Endodermal cell (in vitro differentiated cells): ENCODE data around the gene RASAL2. TPM values are rescaled to one million over a fixed set of nuclear protein-coding genes. Genes with fewer than 3 reads are reported as not detected.

ENCODE experiments used
- DNase-seq: peaks from one replicate; pipeline ENCODE4 v3.0.0-alpha.2; 2017
- H3K27ac ChIP-seq: 2 replicates; pipeline ENCODE4 v1.5.1; 2013; ENCODE audit warnings: mild to moderate bottlenecking, low read depth, low read length, moderate library complexity
- H3K27me3 ChIP-seq: 2 replicates; pipeline ENCODE4 v1.6.1; 2013; ENCODE audit warnings: mild to moderate bottlenecking, low read length, moderate library complexity; ENCODE audit not compliant: insufficient read depth, control insufficient read depth, poor library complexity, severe bottlenecking
- H3K36me3 ChIP-seq: 2 replicates; pipeline ENCODE4 v1.7.0; 2013; ENCODE audit warnings: mild to moderate bottlenecking, low read length, moderate library complexity; ENCODE audit not compliant: control insufficient read depth, insufficient read depth
- H3K4me1 ChIP-seq: one replicate; pipeline ENCODE4 v1.7.0; 2013; ENCODE audit warnings: low read length; ENCODE audit not compliant: control insufficient read depth, insufficient read depth
- H3K4me3 ChIP-seq: 2 replicates; pipeline ENCODE4 v1.5.1; 2013; ENCODE audit warnings: mild to moderate bottlenecking, low read length, moderate library complexity
- H3K9ac ChIP-seq: 2 replicates; pipeline ENCODE4 v1.6.1; 2013; ENCODE audit warnings: mild to moderate bottlenecking, low read length, moderate library complexity; ENCODE audit not compliant: poor library complexity, severe bottlenecking; ENCODE audit errors: extremely low read depth
- H3K9me3 ChIP-seq: 2 replicates; pipeline ENCODE4 v1.6.1; 2013; ENCODE audit warnings: mild to moderate bottlenecking, low read length, moderate library complexity; ENCODE audit not compliant: control insufficient read depth
- H3K27ac Mint-ChIP-seq: 2 replicates; pipeline ENCODE4 v1.8.0; 2020; ENCODE audit warnings: mixed read lengths
- H3K27me3 Mint-ChIP-seq: 2 replicates; pipeline ENCODE4 v1.8.0; 2021; ENCODE audit warnings: mild to moderate bottlenecking, mixed read lengths; ENCODE audit not compliant: insufficient read depth
- H3K36me3 Mint-ChIP-seq: 2 replicates; pipeline ENCODE4 v1.8.0; 2020; ENCODE audit warnings: low read depth, mixed read lengths
- H3K4me1 Mint-ChIP-seq: 2 replicates; pipeline ENCODE4 v1.8.0; 2020; ENCODE audit warnings: mixed read lengths
- H3K4me3 Mint-ChIP-seq: 2 replicates; pipeline ENCODE4 v1.8.0; 2020; ENCODE audit warnings: mild to moderate bottlenecking, moderate library complexity, mixed read lengths
- H3K9me3 Mint-ChIP-seq: 2 replicates; pipeline ENCODE4 v1.8.0; 2020; ENCODE audit warnings: mild to moderate bottlenecking, mixed read lengths
- WGBS, 2 experiments: methylation state at CpG; one replicate each; pipeline versions ENCODE4 v1.1.5 to v1.1.7; 2013; ENCODE audit warnings: missing lambda C conversion rate in 2 of 2, mixed read lengths in 1 of 2; ENCODE audit not compliant: insufficient coverage in 1 of 2, insufficient read length in 1 of 2; 5-methylcytosine and 5-hydroxymethylcytosine counted together
- total RNA-seq, 2 donors: library from RNA; stranded (reverse); fragmentation: NEBNext Ultra II Directional in 1 of 2; extraction: Animal tissue kit (Norgen Biotek cat#: 25700) in 1 of 2; gene quantifications; 2 replicates in 1 of 2; 3 replicates in 1 of 2; pipeline ENCODE4 v1.2.1, GENCODE V29; 2021
- TF ChIP-seq, protein P1 (sequence below): fragments of 200-600 bp; sonication (generic); conservative IDR thresholded peaks from 2 replicates; pipeline ENCODE4 v1.5.0; 2021; ENCODE audit warnings: antibody characterized with exemption, mild to moderate bottlenecking

RASAL2 gene
- total RNA-seq, 2 donors from 2014 or later: 21.8 to 22.1 TPM

- no peak overlapping the region for H3K9ac ChIP-seq
- Mint-ChIP-seq H3K36me3 (no peaks in the 10 kb centered on the region), H3K4me3 (no peak overlapping the region), H3K27ac (no peak overlapping the region), H3K9me3 (no peaks in the 10 kb centered on the region), H3K4me1 (peaks cover 42% of the 10 kb centered on the region), H3K27me3 (peaks cover 15% of the 10 kb centered on the region)
- 73% methylated on average over 1 of the region's 1 CpG; no CpG with 5 or more reads in 1 of the 2 experiments for WGBS, 2 experiments
- no peak overlapping the region for H3K27ac ChIP-seq
- no peaks in the 10 kb centered on the region for H3K36me3 ChIP-seq
- DNase-seq: no peak
- TF ChIP-seq, protein P1, sequence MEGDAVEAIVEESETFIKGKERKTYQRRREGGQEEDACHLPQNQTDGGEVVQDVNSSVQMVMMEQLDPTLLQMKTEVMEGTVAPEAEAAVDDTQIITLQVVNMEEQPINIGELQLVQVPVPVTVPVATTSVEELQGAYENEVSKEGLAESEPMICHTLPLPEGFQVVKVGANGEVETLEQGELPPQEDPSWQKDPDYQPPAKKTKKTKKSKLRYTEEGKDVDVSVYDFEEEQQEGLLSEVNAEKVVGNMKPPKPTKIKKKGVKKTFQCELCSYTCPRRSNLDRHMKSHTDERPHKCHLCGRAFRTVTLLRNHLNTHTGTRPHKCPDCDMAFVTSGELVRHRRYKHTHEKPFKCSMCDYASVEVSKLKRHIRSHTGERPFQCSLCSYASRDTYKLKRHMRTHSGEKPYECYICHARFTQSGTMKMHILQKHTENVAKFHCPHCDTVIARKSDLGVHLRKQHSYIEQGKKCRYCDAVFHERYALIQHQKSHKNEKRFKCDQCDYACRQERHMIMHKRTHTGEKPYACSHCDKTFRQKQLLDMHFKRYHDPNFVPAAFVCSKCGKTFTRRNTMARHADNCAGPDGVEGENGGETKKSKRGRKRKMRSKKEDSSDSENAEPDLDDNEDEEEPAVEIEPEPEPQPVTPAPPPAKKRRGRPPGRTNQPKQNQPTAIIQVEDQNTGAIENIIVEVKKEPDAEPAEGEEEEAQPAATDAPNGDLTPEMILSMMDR: no peak
- no peak overlapping the region for H3K4me3 ChIP-seq
- peaks cover 7% of the 10 kb centered on the region for H3K4me1 ChIP-seq
- H3K9me3 ChIP-seq: peaks cover 12% of the 10 kb centered on the region
- peaks cover 26% of the 10 kb centered on the region for H3K27me3 ChIP-seq
Observed at GRCh38 chr1:178048426-178048825, 45.5 kb upstream of the RASAL2 start.

DNA sequence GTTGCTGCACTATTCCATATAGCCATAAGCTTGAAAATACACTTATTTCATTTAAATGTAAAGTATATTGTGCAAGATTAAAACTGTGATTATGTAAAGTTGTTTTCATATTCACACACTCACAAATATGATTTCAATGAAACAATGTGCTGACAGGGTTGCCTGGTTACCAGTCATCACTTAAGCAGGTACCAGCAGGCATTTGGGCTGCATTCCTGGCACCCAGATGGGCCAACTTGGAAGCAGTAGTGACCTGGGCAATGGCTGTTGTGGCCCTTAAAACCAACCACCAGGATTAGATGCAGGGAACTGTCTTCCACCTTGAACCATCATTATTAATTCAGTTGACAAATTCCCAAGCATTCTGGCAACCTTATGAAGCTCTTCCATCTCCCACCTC lies 45.0 kb upstream of the RASAL2 start:
- H3K9ac ChIP-seq: no peak overlapping the region
- H3K9me3 ChIP-seq: peaks cover 7% of the 10 kb centered on the region
- peaks cover 42% of the 10 kb centered on the region for H3K4me1 Mint-ChIP-seq
- H3K27ac ChIP-seq: no peak overlapping the region
- no peaks in the 10 kb centered on the region for H3K36me3 Mint-ChIP-seq
- H3K4me1 ChIP-seq: peaks cover 7% of the 10 kb centered on the region
- no peak overlapping the region for H3K4me3 ChIP-seq
- TF ChIP-seq, protein P1: no peak
- H3K36me3 ChIP-seq: no peaks in the 10 kb centered on the region
- no peak overlapping the region for H3K27ac Mint-ChIP-seq
- no peak overlapping the region for H3K4me3 Mint-ChIP-seq
- H3K9me3 Mint-ChIP-seq: no peaks in the 10 kb centered on the region
- peaks cover 19% of the 10 kb centered on the region for H3K27me3 Mint-ChIP-seq
- DNase-seq: no peak
- H3K27me3 ChIP-seq: peaks cover 30% of the 10 kb centered on the region

DNA sequence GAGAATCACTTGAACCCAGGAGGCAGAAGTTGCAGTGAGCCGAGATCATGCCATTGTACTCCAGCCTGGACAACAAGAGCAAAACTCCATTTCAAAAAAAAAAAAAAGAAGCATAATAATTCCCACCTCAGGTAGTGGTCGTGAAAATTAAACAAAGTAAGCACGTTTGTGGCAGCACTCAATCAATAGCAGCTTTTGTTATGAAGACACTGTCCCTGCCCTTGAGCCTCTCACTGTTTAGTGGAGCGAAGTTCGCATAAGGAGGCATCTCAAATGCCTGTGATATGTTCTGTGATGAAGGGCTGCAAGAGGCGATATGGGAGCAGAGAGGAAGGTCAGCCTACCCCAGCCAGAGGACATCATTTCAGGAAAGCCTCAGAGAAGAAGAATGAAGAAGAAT lies 43.8 kb upstream of the RASAL2 start:
- no peaks in the 10 kb centered on the region for H3K36me3 ChIP-seq
- H3K4me3 ChIP-seq: no peak overlapping the region
- DNase-seq: no peak
- Mint-ChIP-seq H3K27me3 (peaks cover 29% of the 10 kb centered on the region), H3K4me1 (peaks cover 42% of the 10 kb centered on the region), H3K9me3 (no peaks in the 10 kb centered on the region), H3K4me3 (no peak overlapping the region), H3K36me3 (no peaks in the 10 kb centered on the region), H3K27ac (no peak overlapping the region)
- TF ChIP-seq, protein P1: no peak
- whole genome bisulfite sequencing, 2 experiments: 84 to 91% methylated on average over 5 to 6 of the region's 6 CpGs
- H3K9me3 ChIP-seq: peaks cover under 1% of the 10 kb centered on the region
- H3K27me3 ChIP-seq: peaks cover 37% of the 10 kb centered on the region
- peaks cover 7% of the 10 kb centered on the region for H3K4me1 ChIP-seq
- H3K27ac ChIP-seq: no peak overlapping the region
- no peak overlapping the region for H3K9ac ChIP-seq
